Gastrocnemius medialis (tissue), 4 donors: Measurements from ENCODE around the gene AGTRAP. TPM values are rescaled to one million over a fixed set of nuclear protein-coding genes. Genes with fewer than 3 reads are reported as not detected.

Source experiments
- ATAC-seq, 2 donors: fragments of 150-250 bp; one replicate each; pipeline ENCODE4 v1.9.1; 2016
- DNase-seq, 2 donors: peaks; one replicate each; pipeline ENCODE4 v3.0.0-alpha.2; 2019
- H3K27ac ChIP-seq, 4 donors: fragments of 200-600 bp; sonication (generic); 1 replicate in 1 of 4; 2 replicates in 3 of 4; pipeline ENCODE4 v1.5.1; 2016 to 2018; ENCODE audit warnings: mild to moderate bottlenecking in 2 of 4, moderate library complexity in 1 of 4
- H3K27me3 ChIP-seq, 3 donors: fragments of 200-600 bp; sonication (generic) in 2 of 3; 1 replicate in 1 of 3; 2 replicates in 2 of 3; pipeline versions ENCODE4 v1.5.1 to v1.6.0; 2016 to 2019; ENCODE audit warnings: mild to moderate bottlenecking in 1 of 3, moderate library complexity in 1 of 3
- H3K36me3 ChIP-seq, 2 donors: fragments of 200-600 bp; sonication (generic) in 1 of 2; one replicate each; pipeline ENCODE4 v1.5.1; 2017 to 2018
- H3K4me1 ChIP-seq, 2 donors: fragments of 200-600 bp; sonication (generic) in 1 of 2; one replicate each; pipeline ENCODE4 v1.5.1; 2016 to 2017; ENCODE audit warnings: mild to moderate bottlenecking in 2 of 2
- H3K4me3 ChIP-seq, 4 donors: fragments of 200-600 bp; sonication (generic) in 3 of 4; 1 replicate in 1 of 4; 2 replicates in 3 of 4; pipeline ENCODE4 v1.5.1; 2016 to 2019; ENCODE audit warnings: mild to moderate bottlenecking in 2 of 4
- H3K9me3 ChIP-seq, 3 donors: fragments of 200-600 bp; sonication (generic) in 2 of 3; 1 replicate in 1 of 3; 2 replicates in 2 of 3; pipeline ENCODE4 v1.5.1; 2016 to 2019
- CTCF ChIP-seq, 5 experiments: fragments of 450-650 bp in 3 of 5; fragments of 200-600 bp in 2 of 5; sonication (generic) in 2 of 5; IDR thresholded peaks in 4 of 5; conservative IDR thresholded peaks in 1 of 5; 1 replicate in 4 of 5; 2 replicates in 1 of 5; pipeline ENCODE4 v1.5.1; 2016 to 2019; ENCODE audit warnings: antibody characterized with exemption in 5 of 5, mild to moderate bottlenecking in 3 of 5, moderate library complexity in 3 of 5
- POLR2A ChIP-seq, 2 donors: fragments of 450-650 bp; IDR thresholded peaks; one replicate each; pipeline ENCODE4 v1.6.1; 2017; ENCODE audit warnings: antibody characterized with exemption in 2 of 2, mild to moderate bottlenecking in 2 of 2, moderate library complexity in 2 of 2
- in situ Hi-C, 4 donors: fragments of 200-750 bp; cut with MboI; loops; one replicate each; pipeline versions ENCODE4 v1.15.0 to v1.8.0; 2017; ENCODE audit warnings: low sequenced_read_pairs in 4 of 4
- intact Hi-C: fragments of 100-400 bp; cut with DNase I; formaldehyde crosslinking; loops from one replicate; pipeline ENCODE4 v1.15.1; 2023; ENCODE audit warnings: low total_unique reads
- total RNA-seq, 4 donors: library from RNA; depleted of rRNA; stranded (reverse); fragments of >200 nt; gene quantifications; one replicate each; pipeline versions ENCODE4 v1.1.0 to v1.2.3, GENCODE V29; 2016

AGTRAP gene
- total RNA-seq, 4 donors from 2014 or later = 37.8 to 144 (median 103) TPM

DNA sequence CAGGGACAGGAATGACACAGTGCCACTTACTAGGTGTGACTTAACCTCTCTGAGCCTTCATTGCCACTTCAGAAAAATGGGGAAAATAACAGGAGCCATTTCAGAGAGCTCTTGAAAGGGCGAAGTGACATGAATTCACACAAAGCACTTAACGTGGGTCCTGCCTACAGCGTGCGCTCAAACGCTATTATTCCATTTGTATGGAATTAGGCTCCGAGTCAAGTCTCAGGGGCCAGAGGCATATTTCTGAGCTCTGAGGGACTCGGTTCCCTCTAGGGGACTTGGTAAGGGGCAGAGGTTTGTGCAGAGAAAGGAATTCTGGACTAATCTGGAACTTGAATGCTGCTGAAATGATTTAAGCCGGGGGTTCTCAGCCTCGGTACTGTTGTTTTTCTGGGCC is 30.3 kb upstream of the AGTRAP start:
- TF ChIP-seq POLR2A (IDR thresholded peaks at IDR 0.05) (no peak), CTCF (IDR thresholded peaks at IDR 0.05 in 4 of 5, conservative IDR thresholded peaks at IDR 0.05 in 1 of 5) (no peak)
- no peak overlapping the region for H3K4me3 ChIP-seq
- DNase-seq (no peak), ATAC-seq (no peak)
- peaks cover 16 to 26% (median 22%) of the 10 kb centered on the region in 3 donors for H3K27me3 ChIP-seq
- H3K4me1 ChIP-seq = peaks cover 0 to 8% of the 10 kb centered on the region in 2 donors
- H3K9me3 ChIP-seq = no peaks in the 10 kb centered on the region
- intact Hi-C loops = no loop called here
- no peak overlapping the region for H3K27ac ChIP-seq
- in situ Hi-C loops = no loop called here
- H3K36me3 ChIP-seq = no peaks in the 10 kb centered on the region

DNA sequence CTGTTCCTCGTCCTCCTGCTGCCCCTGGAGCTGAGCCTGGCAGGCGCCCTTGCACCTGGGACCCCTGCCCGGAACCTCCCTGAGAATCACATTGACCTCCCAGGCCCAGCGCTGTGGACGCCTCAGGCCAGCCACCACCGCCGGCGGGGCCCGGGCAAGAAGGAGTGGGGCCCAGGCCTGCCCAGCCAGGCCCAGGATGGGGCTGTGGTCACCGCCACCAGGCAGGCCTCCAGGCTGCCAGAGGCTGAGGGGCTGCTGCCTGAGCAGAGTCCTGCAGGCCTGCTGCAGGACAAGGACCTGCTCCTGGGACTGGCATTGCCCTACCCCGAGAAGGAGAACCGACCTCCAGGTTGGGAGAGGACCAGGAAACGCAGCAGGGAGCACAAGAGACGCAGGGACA is 29.6 kb upstream of the AGTRAP start:
- no peak overlapping the region for H3K4me3 ChIP-seq
- H3K9me3 ChIP-seq = no peaks in the 10 kb centered on the region
- in situ Hi-C loops (no loop called here), intact Hi-C loops (no loop called here)
- TF ChIP-seq POLR2A (IDR thresholded peaks at IDR 0.05) = no peak
- TF ChIP-seq CTCF (IDR thresholded peaks at IDR 0.05 in 4 of 5, conservative IDR thresholded peaks at IDR 0.05 in 1 of 5) = no peak
- DNase-seq (no peak), ATAC-seq (no peak)
- no peaks in the 10 kb centered on the region for H3K36me3 ChIP-seq
- peaks cover 9 to 19% (median 19%) of the 10 kb centered on the region in 3 donors for H3K27me3 ChIP-seq
- H3K4me1 ChIP-seq = peaks cover 0 to under 1% of the 10 kb centered on the region in 2 donors
- H3K27ac ChIP-seq = no peak overlapping the region

DNA sequence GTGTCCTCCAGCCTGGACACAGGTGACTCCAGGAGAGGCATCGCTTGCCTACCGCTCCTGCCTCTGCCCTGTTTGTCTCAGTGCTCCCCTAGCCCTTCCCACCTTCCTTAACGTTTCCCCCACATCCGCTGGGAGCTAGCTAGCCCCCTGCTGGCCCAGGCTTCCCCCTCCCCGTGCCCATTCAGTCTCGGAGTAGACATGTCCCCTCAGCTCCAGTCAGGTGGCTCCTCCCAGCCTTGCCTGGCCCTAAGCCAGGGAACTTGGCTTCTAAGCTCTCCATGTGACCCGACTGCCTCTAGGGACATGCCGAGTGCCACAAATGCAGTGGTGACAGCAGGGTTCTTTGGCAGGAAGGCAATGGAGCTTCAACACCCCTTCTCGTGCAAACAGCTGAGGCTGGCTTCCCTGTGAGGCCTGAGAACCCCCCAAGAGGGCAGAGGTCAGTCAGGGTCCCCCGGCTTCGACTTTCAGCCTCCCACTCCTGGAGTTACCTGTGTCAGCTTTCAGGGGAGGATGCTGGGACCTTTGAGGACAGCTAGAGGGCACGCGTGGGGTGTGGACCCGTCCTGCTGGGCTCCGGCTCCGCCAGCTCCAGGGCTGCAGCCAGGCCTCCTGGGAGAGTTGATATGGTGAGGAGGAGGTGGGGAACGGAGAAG is 28.2 kb upstream of the AGTRAP start:
- TF ChIP-seq POLR2A (IDR thresholded peaks at IDR 0.05) = no peak
- no peak for TF ChIP-seq CTCF (IDR thresholded peaks at IDR 0.05 in 4 of 5, conservative IDR thresholded peaks at IDR 0.05 in 1 of 5)
- in situ Hi-C loops = no loop called here
- Histone ChIP-seq H3K4me3 (no peak overlapping the region), H3K27me3 (peaks cover 0 to 17% (median 4%) of the 10 kb centered on the region in 3 donors), H3K9me3 (no peaks in the 10 kb centered on the region), H3K4me1 (no peaks in the 10 kb centered on the region), H3K27ac (no peak overlapping the region), H3K36me3 (no peaks in the 10 kb centered on the region)
- DNase-seq (peak in 1 of 2 donors; percentile 55), ATAC-seq (peak; percentile 39 to 80)
- intact Hi-C loops = no loop called here

GRCh38 chr1:11708554-11709350 is 27.2 kb upstream of the AGTRAP start:
- H3K4me3 ChIP-seq = no peak overlapping the region
- H3K9me3 ChIP-seq = no peaks in the 10 kb centered on the region
- no peak overlapping the region for H3K27ac ChIP-seq
- ATAC-seq (no peak), DNase-seq (no peak)
- peaks cover 0 to 13% (median 0%) of the 10 kb centered on the region in 3 donors for H3K27me3 ChIP-seq
- in situ Hi-C loops (no loop called here), intact Hi-C loops (no loop called here)
- TF ChIP-seq CTCF (IDR thresholded peaks at IDR 0.05 in 4 of 5, conservative IDR thresholded peaks at IDR 0.05 in 1 of 5) = no peak
- no peak for TF ChIP-seq POLR2A (IDR thresholded peaks at IDR 0.05)
- H3K36me3 ChIP-seq = no peaks in the 10 kb centered on the region
- H3K4me1 ChIP-seq = no peaks in the 10 kb centered on the region
